Frontal cortex (tissue), 4 donors: Measurements from ENCODE around the gene TJP1. TPM values are rescaled to one million over a fixed set of nuclear protein-coding genes. Genes with fewer than 3 reads are reported as not detected.
A peak's percentile ranks its signal among the peaks of the same experiment; 100 is the strongest.

Experiments used
- DNase-seq, 2 donors: peaks; one replicate each; pipeline ENCODE4 v3.0.0; 2012; ENCODE audit warnings: low spot score in 2 of 2
- FAIRE-seq: peaks from 2 replicates; lab custom pipeline; 2012; peaks lifted over from hg19 to GRCh38; lab: Jason Lieb, UNC
- total RNA-seq: library from RNA; depleted of rRNA; stranded (reverse); fragments of >200 nt; gene quantifications from one replicate; pipeline ENCODE4 v1.2.3, GENCODE V29; 2014
- donor health status: control.
- donor health status: control.
- donor health status: control.

The TJP1 gene
- total RNA-seq, result 40.8 TPM

DNA sequence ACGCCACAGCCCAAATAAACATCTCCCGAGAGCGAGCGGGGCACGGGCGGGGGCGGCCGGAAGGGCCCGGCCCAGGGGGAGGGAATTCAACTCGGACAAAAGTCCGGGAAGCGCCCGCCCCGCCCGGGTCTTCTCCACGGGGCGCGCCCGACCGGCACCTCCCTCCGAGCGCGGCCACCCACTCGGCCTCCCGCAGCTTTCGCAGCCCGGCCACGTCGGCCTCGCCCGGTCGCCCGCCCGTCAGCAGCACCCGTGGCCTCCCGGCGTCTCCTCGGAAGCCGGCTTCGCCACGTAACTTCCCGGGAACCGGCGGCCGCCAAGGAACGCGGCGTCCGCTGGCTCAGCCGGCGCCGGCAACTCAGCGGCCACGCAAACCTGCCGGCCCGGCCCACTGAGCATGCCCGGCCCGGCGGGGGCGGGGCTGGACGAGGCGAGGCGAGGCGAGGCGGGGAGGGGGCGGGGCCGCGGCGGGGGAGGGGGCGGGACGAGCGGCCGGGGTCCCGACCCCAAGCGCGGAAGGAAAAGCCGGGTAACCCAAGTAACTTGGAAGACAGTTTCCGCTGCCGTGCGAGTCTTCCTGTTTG, at the start of gene TJP1:
Gene TJP1, minus strand, starts transcription at position 369 of the 584 bp plus-strand sequence. CDS start 440 bp downstream, outside the sequence.
- peak; percentile 76 to 81 for DNase-seq
- no peak for FAIRE-seq

DNA sequence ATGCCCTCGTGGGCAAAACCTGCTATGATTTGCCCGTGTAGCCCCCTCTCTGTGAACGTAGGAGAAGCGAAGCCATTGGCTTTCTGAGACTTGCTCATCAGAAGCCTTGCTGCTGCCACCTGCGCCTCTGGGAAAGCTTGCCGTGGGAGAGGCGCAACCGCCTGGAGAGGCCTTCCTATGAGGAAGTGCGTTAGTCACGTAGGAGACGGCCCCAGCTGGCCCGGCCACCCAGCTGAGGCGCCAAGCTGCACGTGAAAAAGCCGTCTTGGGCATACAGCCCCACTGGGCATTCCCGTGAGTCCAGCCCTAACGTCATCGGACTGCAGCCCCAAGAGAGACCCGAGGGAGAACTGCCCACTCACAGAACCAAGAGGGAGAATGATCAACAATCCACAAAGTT, 49.1 kb upstream of the TJP1 start:
- no peak for DNase-seq

DNA sequence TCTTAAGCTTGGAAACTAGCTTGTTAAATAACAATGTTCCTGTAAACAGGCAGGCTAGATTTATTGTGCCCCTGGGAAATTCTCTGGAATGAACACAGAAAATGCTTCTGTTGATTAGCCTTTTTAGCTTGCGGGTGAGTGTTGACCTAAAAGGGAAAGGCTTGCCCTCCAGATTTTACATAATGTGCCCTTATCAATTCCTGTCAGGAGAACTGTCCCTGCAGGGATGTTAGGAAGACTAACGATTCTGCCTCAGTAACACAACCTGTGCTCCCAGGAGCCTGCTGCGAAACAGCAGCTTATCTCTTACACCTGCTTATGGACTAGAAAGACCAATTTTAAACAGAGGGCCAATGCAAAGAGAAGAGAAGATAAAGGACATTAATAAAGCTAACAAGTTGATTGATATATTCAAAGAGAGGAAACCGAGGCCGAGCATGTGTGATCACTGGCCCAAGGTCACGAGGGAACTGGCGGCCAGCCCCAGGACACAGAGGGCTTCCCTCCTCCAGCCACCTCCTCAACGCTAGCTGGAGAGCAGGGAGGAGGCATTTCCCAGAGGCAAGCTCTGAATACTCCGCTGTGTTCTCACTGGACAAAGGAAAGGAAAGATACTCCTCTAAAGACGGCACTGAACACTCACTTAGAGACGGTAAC, 48.4 kb upstream of the TJP1 start:
- no peak for DNase-seq

More for the DNA sequence above, 49.1 kb upstream of the TJP1 start:
- no peak for FAIRE-seq

DNA sequence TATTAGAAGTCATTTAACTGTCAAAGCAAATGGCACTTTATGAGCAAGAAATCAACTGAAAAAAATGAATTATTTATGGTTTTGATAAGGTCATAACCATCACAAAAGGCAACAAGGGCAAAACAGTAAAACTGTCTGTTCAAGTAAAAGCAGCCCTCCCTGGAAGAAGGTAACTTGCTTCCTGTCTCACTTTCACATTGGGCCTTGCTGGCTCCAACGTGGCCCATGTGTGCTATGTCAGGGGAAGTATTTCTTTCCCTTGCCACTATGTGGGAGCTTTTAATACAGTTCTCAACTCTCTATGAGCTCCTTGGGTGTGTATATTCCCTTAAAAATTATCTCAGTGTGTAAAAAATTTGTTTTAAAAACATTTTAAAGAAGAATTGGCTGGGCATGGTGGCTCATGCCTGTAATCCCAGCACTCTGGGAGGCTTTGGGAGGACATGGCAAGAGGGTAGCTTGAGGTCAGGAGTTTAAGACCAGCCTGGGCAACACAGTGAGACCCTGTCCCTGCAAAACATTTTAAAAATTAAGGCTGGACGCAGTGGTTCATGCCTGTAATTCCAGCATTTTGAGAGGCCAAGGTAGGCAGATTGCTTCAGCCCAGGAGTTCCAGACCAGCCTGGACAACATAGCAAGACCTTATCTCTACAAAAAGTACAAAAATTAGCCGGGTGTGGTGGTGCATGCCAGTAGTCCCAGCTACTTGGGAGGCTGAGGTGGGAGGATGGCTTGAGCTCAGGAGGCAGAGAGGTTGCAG, 45.2 kb upstream of the TJP1 start:
- FAIRE-seq (no peak), DNase-seq (no peak)

More for the DNA sequence above, 48.4 kb upstream of the TJP1 start:
- FAIRE-seq, result no peak

DNA sequence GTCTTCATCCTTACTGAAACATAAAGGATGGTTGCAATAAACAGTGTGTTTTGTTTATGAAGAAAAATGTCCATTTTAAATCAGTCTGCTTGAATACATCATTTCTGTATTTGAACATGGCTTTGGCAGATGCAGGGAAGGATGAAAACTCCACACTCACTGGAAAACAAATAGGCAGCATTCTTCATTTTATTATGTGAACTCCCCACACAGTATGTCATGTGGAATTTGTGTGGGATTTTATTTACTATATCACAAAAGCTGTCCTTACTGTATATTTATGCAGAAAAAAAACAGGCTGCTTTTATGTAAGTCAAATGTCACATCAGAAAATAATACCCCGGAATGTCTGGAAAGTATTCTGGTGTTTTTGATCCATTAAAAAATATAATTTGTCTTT, 44.1 kb upstream of the TJP1 start:
- FAIRE-seq (no peak), DNase-seq (no peak)

DNA sequence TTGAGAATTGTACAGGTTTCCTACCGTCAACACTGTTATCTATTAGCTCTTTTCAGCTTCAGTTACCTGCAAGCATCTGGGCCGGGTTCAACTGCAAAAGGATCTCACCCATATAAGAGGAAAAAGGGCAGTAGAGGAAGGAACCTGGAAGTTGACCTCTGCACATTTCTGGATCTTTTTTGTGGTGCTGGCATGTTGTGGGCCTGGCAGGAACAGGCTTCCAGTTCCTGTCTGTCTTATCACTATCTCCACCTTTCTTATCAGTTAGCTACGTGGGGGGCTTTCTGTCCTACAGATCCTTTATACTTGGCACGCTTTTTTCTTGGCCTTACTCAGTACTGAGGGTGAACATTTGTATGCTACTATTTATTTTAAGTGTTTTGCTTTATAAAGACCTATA, 42.2 kb upstream of the TJP1 start:
- DNase-seq (no peak), FAIRE-seq (no peak)

DNA sequence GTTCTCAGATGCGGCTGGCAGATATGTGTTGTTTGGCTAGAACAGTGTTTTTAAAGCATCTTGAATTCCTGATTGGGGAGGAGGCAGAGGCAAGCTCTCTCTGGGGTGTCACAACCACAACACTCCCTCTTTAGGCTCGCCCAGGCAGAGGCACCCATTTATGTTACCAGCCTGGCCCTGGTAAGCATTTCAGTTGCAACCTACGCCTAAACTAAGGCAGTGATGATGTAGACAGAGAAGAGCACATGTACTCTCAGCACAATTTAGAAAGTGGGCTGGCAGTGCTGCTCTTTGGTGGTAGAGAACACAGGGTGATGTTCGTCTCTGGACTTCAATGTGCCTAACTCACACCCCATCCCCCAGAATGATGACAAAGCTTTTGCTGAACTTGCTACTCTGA, 41.2 kb upstream of the TJP1 start:
- DNase-seq (no peak), FAIRE-seq (no peak)

DNA sequence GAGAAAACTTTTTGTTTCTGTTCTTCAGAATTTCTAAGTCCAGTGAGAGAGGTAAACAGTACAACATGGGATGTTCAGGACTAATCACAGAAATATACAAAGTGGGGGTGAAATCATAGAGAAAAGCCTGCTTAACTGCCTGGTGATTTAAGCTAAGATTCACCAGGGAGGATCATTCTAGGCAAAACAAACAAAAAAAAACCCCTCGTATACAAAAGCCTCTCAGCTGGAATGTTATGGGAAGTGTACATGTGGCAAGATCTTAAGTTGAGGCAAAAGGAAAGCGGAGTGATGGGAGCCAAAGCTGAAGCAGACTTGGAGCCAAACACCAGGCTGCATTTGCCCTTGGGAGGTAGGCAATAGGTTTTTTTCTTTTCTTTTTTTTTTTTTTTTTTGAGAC, 40.0 kb upstream of the TJP1 start:
- DNase-seq, result no peak
- no peak for FAIRE-seq

DNA sequence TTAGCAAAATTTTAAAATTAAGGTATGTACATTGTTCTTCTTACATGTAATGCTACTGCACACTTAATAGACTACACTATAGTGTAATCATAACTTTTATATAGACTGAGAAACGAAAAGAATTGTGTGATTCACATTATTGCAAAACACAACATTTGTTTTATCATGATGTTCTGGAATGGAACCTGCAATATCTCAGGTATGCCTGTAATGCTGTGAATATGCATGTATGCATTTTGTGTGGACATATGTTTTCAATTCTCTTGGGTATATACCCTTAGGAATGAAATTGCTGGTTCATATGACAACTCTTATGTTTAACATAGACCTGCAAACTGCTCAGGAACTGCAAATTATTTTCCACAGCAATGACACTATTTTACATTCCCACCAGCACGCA, 38.6 kb upstream of the TJP1 start:
- no peak for DNase-seq
- no peak for FAIRE-seq

DNA sequence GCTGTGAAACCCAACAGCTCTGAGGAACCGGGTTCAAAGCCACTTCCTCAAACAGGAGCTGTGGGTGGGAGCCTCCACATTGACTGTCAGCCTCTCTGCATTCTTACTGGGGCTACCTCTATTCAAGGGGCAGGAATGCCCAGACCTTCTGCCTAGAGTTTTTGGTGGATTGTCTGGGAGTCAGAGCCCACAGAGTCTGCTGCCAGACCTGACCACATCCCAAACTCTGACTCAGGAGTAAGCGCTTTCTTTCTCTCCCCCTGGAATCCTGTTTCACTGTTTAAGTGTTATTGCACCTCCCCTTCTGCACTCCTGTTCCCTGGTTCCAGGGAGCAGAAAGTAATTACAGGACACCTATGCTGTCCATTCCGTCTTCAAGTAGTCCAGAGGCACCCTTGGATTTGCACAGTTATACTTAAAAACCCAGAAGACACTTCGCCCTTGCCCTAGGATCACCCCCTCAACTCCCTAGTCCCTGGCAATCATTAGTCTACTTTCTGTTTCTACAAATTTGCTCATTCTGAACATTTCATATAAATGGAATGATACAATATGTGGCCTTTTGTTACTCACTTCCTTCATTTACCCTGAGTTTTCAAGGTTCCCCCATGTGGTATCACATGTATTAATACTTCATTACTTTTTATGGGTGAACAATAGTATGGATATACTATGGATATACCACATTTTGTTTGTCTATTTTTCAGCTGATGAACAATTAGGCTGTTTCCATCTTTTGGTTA, 37.9 kb upstream of the TJP1 start:
- no peak for DNase-seq
- no peak for FAIRE-seq

DNA sequence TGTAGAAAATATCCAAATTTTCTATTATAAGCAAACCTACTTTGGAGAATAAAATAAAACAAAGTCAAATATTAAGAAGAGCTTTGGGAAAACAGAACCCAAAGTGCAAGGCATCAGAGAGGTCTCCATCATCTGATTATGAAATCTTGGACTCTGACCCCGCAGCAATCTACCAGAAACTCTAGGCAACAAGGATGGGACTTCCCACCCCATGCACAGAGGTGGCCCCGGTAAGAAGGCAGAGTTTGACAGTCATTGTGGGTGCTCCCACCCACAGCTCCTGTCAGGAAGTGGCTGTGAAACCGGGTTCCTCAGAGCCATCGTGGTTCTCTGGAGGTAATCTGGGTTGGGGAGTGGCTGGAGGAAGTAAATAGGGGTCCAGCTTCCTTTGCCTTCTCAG, 37.0 kb upstream of the TJP1 start:
- DNase-seq (no peak), FAIRE-seq (no peak)

DNA sequence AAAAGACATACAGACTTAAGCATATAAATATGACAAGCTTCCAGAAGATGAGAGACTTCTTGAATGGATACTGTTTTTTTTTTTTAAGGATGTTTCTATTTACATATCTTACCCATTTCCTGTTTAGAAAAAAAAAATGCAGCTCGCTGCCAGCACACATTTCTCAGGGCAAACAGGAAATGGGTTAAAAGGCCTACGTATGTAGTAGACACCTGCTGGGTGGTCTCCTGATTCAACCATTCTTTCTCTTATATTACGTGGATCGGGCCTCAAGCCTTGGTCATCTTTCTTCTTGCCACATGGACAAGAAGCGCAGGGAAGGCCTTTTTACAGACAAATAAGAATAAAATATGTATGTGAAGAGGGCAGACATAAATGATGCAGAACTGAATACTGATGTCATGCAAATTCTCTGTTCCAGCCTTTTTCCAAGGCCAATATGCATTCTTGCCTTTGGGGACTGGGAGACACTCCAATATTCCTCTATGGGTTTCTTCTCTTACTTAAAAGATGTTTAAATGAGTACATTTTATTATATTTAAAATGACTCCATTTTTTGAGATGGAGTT, 35.0 kb upstream of the TJP1 start:
- no peak for DNase-seq
- FAIRE-seq, result no peak

DNA sequence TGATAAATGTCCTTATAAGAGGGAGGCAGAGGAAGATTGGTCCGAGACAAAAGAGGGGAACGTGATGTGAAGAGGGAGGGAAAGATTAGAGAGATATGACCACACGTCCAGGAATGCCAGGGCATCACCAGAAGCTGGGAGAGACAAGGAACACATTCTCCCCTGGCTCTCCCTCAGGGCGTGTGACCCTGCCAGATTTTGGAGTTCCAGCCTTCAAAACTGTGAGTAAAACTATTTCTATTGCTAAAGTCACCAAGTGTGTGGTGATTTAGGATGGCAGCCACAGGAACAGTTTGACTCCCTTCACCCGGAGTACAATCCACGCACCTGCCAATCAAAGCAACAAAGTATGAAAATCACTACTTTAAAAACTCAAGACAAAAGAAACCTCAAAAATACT, 32.1 kb upstream of the TJP1 start:
- FAIRE-seq (no peak), DNase-seq (no peak)

DNA sequence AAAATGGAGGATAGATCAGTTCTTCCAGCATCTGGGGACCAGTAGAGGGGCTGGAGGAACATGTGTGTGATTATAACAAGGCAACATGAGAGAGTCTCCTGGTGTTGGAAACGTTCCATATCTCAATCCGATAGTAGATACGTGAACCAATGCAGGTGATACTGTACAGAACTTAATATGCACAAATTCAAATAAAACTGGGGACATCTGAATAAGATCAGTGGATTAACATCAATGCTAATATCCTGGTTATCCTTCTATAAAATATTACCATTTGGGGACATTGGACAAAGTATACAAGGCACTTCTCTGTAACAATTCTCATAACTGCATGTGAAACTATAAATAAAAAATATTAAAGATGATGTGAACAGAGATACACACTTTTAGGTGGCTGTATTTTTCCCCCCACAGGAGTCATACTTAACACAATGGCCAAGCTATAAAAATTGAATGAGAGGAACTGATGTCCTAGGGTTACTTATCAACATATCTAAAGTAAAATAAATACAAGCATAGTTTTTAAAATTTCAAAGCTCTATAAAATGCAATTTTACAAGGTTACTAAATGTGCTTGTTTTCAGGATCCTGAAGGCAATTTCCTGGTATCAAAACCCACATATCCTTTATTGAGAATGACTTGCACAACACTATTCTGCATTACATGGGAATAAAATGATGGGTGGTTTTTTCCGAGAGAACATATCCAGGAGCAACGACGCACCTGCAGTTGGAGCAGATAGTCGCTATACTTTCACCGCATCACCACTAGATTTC, 31.1 kb upstream of the TJP1 start:
- FAIRE-seq, result no peak
- DNase-seq, result no peak

DNA sequence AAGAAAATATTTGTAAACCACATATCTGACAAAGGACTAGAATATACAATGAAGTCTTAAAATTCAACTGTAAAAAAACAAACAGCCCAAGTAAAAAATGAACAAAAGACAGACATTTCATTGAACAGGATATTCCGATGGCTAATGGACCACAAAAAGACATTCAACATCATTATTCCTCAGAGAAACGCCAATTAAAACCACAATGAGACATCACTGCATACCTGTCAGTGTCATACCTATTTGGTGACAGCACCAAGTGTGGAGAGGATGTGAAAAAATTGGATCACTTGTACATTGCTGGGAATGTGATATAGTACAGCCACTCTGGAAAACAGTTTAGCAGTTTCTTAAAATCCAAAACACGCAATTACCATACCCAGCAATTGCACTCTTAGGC, 29.9 kb upstream of the TJP1 start:
- FAIRE-seq, result no peak

DNA sequence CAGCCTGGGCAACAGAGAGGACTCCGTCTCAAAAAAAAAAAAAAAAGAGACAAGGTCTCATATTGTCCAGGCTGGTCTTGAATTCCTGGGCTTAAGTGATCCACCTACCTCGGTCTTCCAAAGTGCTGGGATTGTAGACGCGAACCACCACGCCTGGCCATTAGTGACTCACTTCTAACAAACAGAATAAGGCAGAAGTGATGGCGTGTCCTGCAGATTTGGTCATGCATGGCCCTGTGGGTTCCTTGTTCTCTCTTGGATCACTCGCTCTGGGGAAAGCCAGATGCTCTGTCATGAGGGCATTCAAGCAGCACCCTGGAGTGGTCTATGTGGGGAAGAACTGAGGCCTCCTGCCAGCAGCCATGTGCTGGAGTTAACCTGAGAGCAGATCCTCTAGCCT, 27.4 kb upstream of the TJP1 start:
- DNase-seq, result no peak
- FAIRE-seq, result no peak

More for the DNA sequence above, 29.9 kb upstream of the TJP1 start:
- no peak for DNase-seq

DNA sequence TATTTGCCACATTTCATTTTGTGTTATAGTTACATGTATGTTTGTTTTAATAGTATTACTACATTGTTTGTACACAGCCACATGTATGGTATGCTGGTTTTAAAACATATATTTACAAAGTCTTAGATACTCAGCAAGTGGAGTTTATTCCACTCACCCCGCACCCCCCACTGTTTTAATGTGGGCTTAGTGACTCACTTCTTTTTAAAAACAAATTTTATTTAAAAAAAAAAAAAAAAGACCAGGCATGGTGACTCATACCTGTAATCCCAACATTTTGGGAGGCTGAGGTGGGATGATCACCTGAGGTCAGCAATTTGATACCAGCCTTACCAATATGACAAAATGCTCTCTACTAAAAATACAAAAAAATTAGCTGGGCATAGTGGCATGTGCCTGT, 26.9 kb upstream of the TJP1 start:
- DNase-seq, result no peak
- no peak for FAIRE-seq

DNA sequence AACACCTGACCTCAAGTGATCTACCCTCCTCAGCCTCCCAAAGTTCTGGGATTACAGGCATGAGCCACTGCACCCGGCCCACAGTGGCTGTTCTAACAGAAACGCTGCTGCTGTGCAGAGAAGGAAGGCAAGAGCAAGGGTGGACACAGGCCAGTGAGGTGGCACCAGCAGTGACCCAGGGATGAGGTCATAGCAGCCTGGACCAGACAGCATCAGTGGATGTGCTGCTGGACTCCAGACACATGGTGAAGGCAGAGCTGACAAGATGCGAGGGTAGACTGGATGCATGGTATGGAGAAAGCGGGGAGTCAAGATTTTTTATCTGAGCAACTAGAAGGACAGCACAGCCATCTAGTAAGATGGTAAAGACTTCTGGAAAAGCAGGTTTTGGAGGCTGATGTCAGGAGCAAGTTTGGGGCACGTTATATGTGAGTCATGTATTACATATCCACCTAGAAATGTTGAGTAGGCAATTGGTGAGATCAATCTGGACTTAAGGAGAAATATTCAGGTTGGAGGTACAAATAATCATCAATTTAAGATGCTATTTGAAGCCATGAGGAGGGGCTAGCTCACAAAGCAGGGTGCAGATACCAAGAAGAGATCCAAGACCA, 22.1 kb upstream of the TJP1 start:
- FAIRE-seq, result no peak

DNA sequence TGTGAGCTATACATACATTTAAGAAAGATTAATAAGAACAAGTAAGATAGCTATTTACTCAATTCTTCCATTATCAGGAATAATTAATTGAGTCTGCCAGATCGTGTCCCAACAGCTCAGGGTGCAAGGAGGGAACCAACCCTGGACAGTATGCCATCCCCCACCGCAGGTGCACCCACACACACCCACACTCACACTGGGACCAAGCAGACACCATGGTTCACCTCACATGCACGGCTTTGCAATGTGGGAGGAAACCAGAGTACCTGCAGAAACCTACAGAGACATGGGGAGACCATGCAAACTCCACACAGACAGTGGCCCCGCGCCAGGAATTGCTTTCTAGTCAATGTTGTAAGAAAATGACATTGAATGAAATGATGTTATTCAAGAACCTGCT, 20.0 kb upstream of the TJP1 start:
- DNase-seq (no peak), FAIRE-seq (no peak)

More for the DNA sequence above, 22.1 kb upstream of the TJP1 start:
- DNase-seq, result no peak
